ENCODE measurements around the gene TFDP1.
A peak's percentile ranks its signal among the peaks of the same experiment; 100 is the strongest.
"Not testable (repeated sequence)": the region's sequence is repeated elsewhere in the genome, so short reads cannot be mapped to it uniquely, and the experiment has no call there.

- TF ChIP-seq, protein P1, sequence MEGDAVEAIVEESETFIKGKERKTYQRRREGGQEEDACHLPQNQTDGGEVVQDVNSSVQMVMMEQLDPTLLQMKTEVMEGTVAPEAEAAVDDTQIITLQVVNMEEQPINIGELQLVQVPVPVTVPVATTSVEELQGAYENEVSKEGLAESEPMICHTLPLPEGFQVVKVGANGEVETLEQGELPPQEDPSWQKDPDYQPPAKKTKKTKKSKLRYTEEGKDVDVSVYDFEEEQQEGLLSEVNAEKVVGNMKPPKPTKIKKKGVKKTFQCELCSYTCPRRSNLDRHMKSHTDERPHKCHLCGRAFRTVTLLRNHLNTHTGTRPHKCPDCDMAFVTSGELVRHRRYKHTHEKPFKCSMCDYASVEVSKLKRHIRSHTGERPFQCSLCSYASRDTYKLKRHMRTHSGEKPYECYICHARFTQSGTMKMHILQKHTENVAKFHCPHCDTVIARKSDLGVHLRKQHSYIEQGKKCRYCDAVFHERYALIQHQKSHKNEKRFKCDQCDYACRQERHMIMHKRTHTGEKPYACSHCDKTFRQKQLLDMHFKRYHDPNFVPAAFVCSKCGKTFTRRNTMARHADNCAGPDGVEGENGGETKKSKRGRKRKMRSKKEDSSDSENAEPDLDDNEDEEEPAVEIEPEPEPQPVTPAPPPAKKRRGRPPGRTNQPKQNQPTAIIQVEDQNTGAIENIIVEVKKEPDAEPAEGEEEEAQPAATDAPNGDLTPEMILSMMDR (IDR thresholded peaks at IDR 0.05; ENCODE audit: borderline replicate concordance, extremely low read depth, low read length, poor library complexity, severe bottlenecking): peak; percentile 33
- not testable (repeated sequence) for TF ChIP-seq EZH2 (IDR thresholded peaks at IDR 0.05; ENCODE audit: borderline replicate concordance, low read depth, low read length, severe bottlenecking)
These were observed 36.9 kb downstream of the TFDP1 start for GRCh38 chr13:113621498-113621897.
